Stimulated activated CD8-positive, alpha-beta memory T cell treated with anti-CD3 and anti-CD28 coated beads, Interleukin-12 subunit alpha, Interleukin-12 subunit beta, amount 100 ng/mL, for 24 hours (primary cell): ENCODE measurements around the gene GJA5.

Source experiments
- DNase-seq: peaks from one replicate; pipeline ENCODE4 v3.0.0-alpha.2; 2020; ENCODE audit errors: extremely low read depth

GJA5 gene

DNA sequence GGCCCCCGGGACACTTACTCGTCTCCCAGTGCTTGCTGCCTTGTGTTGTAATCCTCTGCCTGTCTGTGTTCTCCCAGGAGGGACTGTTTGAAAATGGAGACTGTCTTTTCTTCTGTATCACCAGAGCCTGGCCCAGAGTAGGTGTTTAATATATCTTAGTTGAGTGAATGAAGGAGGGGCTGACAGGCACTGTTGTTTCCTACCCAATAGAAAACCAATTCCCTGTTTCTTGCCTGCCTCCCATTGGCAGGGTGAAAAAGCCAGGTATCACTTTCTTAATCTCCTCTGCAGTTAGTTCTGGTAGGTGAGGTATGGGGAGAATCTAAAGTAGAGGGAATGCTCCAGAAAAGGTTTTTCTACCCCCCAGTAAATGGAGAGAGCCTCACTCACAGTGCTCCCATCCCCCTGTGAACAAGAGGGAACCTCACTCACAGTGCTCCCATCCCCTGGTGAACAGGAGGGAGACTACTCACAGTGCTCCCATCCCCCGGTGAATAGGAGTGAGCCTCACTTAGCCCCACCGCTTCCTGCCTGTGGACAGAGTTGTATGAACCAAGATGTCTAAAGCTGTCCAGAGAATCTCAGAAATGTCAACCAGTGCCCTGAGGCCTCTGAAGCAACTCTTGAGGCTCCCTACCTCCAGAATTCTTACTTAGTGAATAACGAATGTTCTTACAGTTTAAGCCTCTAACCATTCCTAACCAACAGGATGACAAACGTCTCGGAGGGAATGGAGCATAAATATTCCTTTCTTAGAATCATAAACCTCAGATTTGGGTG, at the start of gene GJA5:
GJA5 (minus strand) TSS at position 122 of the 780 bp plus-strand sequence. CDS start 1,364 bp downstream, outside the sequence.
- no peak for DNase-seq

- DNase-seq = no peak
Measured at GRCh38 chr1:147809236-147809635, 48.8 kb upstream of the GJA5 start.

DNA sequence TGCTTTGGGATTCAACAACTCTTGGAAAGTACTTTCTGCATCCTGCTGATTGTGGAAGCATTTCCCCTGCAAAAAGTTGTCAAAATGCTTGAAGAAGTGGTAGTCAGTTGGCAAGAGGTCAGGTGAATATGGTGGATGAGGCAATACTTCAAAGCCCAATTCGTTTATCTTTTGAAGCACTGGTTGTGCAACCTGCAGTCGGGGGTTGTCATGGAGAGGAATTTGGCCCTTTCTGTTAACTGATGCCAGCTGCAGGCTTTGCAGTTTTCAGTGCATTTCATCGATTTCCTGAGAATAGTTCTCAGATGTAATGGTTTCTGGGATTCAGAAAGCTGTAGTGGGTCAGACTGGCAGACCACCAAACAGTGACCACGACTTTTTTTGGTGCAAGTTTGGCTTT, 47.6 kb upstream of the GJA5 start:
- DNase-seq = no peak

- no peak for DNase-seq
Measured at GRCh38 chr1:147807405-147807804, 47.0 kb upstream of the GJA5 start.

- no peak for DNase-seq
Measured at GRCh38 chr1:147804942-147805723, 44.7 kb upstream of the GJA5 start.

DNA sequence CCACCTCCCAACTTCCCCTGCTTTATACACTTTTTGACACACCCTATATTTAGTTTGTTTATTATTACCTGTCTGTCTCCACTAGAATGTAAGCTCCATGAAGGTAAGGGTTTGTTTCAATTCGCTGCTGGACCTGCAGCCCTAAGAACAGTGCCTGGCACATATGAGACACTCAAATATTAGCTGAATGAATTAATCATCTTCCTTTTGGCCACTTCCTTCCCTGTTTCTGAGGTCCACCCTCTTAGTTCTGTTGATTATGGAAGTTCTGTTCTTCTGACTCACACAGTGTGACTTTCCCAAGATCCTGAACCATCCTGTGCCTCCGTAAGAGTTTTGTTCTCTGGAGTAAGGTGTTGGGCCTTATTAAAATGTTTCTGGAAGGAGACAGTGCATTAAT, 40.4 kb upstream of the GJA5 start:
- no peak for DNase-seq

DNA sequence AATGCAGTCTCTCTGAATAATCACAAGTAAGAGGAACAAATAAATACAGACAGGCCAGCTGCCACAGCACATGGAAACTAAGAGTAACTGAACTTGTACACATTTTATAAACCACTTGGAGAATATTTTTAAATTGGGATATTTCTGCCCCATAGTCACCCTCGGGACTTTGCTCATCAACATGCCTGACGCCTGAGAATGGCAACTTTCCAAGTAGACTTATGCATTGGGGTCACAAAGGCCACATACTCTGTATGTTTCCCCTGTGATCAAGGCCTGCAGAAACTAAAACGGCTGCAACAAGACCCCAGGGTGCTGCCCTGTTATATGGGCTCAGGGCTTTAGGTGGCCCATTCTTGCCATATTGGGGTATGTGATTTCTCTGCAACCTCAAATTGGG, 38.3 kb upstream of the GJA5 start:
- DNase-seq = no peak

- DNase-seq = no peak
Measured at GRCh38 chr1:147794570-147794969, 34.2 kb upstream of the GJA5 start.

DNA sequence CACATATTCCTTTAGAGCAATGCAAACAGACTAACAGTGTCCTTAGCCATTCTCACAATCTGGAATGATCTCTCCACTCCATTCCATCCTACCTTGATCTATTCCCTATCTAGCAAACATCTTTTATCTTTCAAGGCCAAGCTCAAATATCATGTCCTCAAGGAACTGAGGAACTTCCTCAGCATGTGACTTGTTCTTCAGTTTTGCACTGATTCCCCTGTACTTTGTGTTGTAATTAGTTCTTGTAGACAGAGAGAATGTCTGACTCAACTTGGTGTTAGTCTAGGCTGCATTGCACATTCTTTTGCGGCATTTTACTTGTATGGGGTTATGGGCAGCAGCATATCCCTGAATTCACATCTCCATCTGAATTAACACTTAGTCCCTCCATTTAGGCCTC, 31.5 kb upstream of the GJA5 start:
- no peak for DNase-seq

DNA sequence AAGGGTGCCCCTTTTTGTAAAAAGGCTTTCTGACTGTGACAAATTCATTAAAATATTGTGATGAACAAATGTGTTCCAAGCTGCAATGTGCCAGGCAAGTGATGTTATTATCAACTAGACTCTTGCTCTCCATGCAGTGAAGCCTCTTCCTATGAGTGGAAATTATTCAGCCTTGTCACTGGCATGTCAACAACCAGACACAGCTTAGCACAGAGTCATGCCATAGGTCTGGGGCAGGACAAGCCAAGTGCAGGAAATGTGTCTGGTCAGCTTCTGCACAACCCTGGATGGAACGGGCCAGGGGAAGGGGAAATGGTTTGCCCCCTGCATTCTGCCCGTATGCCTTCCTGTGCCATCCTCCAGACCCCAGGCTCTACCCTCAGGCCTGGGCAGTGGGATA, 27.4 kb upstream of the GJA5 start:
- DNase-seq = no peak

GRCh38 chr1:147786536-147786935, 26.1 kb upstream of the GJA5 start:
- no peak for DNase-seq

DNA sequence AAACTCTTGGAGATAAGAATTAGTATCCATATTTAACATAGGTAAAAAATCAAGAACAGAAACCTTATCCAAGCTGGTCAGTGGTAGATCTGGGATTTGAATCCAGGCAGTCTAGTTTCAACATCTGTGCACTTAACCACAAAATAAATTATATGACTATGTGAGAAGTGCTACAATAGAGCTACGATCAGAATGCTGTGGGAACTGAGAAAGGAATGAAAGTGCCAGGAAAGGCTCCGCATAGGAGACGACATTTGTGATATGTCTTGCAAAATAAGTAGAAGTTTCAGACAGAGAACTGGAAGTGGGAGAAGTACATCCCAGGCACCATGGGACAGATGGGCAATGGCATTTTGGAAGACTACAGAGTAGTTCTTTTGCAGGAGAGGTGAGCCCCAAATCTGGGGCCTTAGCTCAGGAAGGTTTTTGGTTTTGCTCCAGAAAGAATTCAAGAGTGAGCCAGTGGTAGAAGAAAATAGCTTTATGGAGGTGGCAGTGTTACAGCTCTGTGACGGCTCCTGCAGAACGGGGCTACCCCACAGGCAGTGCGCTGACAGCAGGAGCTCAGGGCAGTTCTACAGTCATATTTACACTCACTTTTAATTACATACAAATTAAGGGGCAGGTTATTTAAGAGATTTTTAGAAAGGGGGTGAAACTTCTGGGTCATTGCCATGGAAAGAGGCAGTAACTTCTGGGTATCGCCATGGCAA, 25.5 kb upstream of the GJA5 start:
- no peak for DNase-seq

GRCh38 chr1:147784941-147785340, 24.5 kb upstream of the GJA5 start:
- no peak for DNase-seq

- DNase-seq = no peak
Measured at GRCh38 chr1:147781056-147781471, 20.7 kb upstream of the GJA5 start.

- DNase-seq = no peak
Measured at GRCh38 chr1:147777694-147778093, 17.3 kb upstream of the GJA5 start.

GRCh38 chr1:147773215-147773715, 12.9 kb upstream of the GJA5 start:
- no peak for DNase-seq

GRCh38 chr1:147772570-147772969, 12.2 kb upstream of the GJA5 start:
- no peak for DNase-seq

- DNase-seq = no peak
Measured at GRCh38 chr1:147771226-147772125, 11.1 kb upstream of the GJA5 start.

GRCh38 chr1:147769106-147769505, 8.7 kb upstream of the GJA5 start:
- no peak for DNase-seq

GRCh38 chr1:147768582-147768981, 8.2 kb upstream of the GJA5 start:
- no peak for DNase-seq

DNA sequence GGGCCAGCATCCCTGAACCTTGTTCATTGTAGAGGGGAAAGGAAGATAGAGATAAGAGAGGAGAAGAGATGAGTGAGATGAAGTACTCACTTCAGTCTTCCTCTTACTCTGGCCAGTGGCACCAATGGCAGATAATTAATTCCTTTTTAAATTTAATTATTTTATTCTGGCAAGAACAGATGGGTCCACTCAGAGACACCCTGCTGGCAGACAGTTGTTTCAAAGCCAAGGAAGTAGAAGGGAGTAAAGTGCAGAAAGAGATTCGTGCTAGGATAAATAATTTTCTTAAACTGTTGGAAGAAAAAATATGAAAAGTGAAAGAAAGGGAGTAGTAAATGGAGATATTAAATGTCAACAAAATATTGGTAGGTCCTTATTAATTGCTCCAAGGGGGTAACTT, 7.7 kb upstream of the GJA5 start:
- no peak for DNase-seq
